Gastroesophageal sphincter (tissue), 3 donors: ENCODE results near the gene CD1E.

ENCODE experiments used
- CTCF ChIP-seq, 4 experiments: fragments of 200-600 bp in 2 of 4; fragments of 450-650 bp in 2 of 4; sonication (generic) in 1 of 4; IDR thresholded peaks; one replicate each; pipeline ENCODE4 v1.5.1; 2017 to 2019; ENCODE audit warnings: antibody characterized with exemption in 4 of 4, mild to moderate bottlenecking in 2 of 4, moderate library complexity in 2 of 4
- EP300 ChIP-seq: sonication (generic); formaldehyde crosslinking; IDR thresholded peaks from one replicate; pipeline ENCODE4 v1.6.1; 2017; ENCODE audit warnings: antibody characterized with exemption, mild to moderate bottlenecking
- POLR2A ChIP-seq, 2 donors: fragments of 450-650 bp; IDR thresholded peaks; one replicate each; pipeline ENCODE4 v1.6.1; 2017; ENCODE audit warnings: antibody characterized with exemption in 2 of 2, mild to moderate bottlenecking in 2 of 2, moderate library complexity in 1 of 2

- TF ChIP-seq CTCF (IDR thresholded peaks at IDR 0.05) (no peak), EP300 (no peak), POLR2A (IDR thresholded peaks at IDR 0.05) (no peak)
Measured at GRCh38 chr1:158357441-158357840, 3.7 kb downstream of the CD1E start.
